Measurements from ENCODE around the gene KIF20A.

Gene KIF20A

DNA sequence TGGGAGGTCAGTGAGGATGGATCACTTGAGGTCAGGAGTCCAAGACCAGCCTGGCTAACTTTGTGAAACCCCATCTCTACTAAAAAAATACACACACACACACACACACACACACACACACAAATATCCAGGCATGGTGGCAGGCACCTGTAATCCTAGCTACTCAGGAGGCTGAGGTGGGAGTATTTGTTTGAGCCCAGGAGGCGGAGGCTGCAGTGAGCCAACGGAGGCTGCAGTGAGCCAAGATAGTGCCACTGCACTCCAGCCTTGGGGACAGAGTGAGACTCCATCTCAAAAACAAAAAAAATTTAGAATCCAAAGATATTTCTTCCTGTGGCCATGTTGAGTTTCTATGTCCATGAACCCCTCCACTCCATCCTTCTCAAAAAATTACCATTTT, 55.7 kb downstream of the KIF20A start:
- TF ChIP-seq, protein P1, sequence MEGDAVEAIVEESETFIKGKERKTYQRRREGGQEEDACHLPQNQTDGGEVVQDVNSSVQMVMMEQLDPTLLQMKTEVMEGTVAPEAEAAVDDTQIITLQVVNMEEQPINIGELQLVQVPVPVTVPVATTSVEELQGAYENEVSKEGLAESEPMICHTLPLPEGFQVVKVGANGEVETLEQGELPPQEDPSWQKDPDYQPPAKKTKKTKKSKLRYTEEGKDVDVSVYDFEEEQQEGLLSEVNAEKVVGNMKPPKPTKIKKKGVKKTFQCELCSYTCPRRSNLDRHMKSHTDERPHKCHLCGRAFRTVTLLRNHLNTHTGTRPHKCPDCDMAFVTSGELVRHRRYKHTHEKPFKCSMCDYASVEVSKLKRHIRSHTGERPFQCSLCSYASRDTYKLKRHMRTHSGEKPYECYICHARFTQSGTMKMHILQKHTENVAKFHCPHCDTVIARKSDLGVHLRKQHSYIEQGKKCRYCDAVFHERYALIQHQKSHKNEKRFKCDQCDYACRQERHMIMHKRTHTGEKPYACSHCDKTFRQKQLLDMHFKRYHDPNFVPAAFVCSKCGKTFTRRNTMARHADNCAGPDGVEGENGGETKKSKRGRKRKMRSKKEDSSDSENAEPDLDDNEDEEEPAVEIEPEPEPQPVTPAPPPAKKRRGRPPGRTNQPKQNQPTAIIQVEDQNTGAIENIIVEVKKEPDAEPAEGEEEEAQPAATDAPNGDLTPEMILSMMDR (conservative IDR thresholded peaks at IDR 0.05), result no peak
- no peak for TF ChIP-seq ZFX (IDR thresholded peaks at IDR 0.05)
- no peak overlapping the region for H3K27ac ChIP-seq
